H9 (cell line): ENCODE results near the gene SHTN1. TPM values are rescaled to one million over a fixed set of nuclear protein-coding genes. Genes with fewer than 3 reads are reported as not detected.

Source experiments
- DNase-seq: peaks from one replicate; pipeline ENCODE4 v3.0.0-alpha.2; 2017
- H2AFZ ChIP-seq: one replicate; pipeline ENCODE4 v1.6.1; 2013; ENCODE audit warnings: mild to moderate bottlenecking, low read length, control low read depth, moderate library complexity
- H2AK5ac ChIP-seq: 2 replicates; pipeline ENCODE4 v1.6.1; 2013; ENCODE audit warnings: low read length, control low read depth, mixed read lengths; ENCODE audit not compliant: insufficient read length
- H2BK120ac ChIP-seq: one replicate; pipeline ENCODE4 v1.6.1; 2013; ENCODE audit warnings: low read depth, mild to moderate bottlenecking, low read length, control low read depth, inconsistent platforms; ENCODE audit not compliant: poor library complexity, severe bottlenecking
- H2BK12ac ChIP-seq: 2 replicates; pipeline ENCODE4 v1.6.1; 2013; ENCODE audit warnings: low read length, control low read depth, mixed read lengths, low read depth; ENCODE audit not compliant: insufficient read length
- H2BK15ac ChIP-seq: 2 replicates; pipeline ENCODE4 v1.6.1; 2013; ENCODE audit warnings: low read depth, low read length, control low read depth
- H2BK20ac ChIP-seq: one replicate; pipeline ENCODE4 v1.6.1; 2013; ENCODE audit warnings: low read depth, mild to moderate bottlenecking, low read length, control low read depth, inconsistent platforms; ENCODE audit not compliant: poor library complexity, severe bottlenecking
- H2BK5ac ChIP-seq: 2 replicates; pipeline ENCODE4 v1.6.1; 2013; ENCODE audit warnings: low read length, control low read depth, mixed read lengths; ENCODE audit not compliant: insufficient read length
- H3K14ac ChIP-seq: 2 replicates; pipeline ENCODE4 v1.6.1; 2013; ENCODE audit warnings: low read length, control low read depth; ENCODE audit not compliant: insufficient read depth
- H3K18ac ChIP-seq: 2 replicates; pipeline ENCODE4 v1.6.1; 2013; ENCODE audit warnings: low read depth, mild to moderate bottlenecking, mixed read lengths, low read length, control low read depth; ENCODE audit not compliant: insufficient read length
- H3K23ac ChIP-seq: 2 replicates; pipeline ENCODE4 v1.6.1; 2013; ENCODE audit warnings: low read length, control low read depth, mixed read lengths, low read depth; ENCODE audit not compliant: insufficient read length
- H3K23me2 ChIP-seq: 2 replicates; pipeline ENCODE4 v1.6.1; 2013; ENCODE audit warnings: low read depth, mild to moderate bottlenecking, mixed read lengths, low read length, control low read depth; ENCODE audit not compliant: insufficient read length, poor library complexity, severe bottlenecking
- H3K27ac ChIP-seq: 2 replicates; pipeline ENCODE4 v1.5.1; 2013; ENCODE audit warnings: low read length, control low read depth, mixed read lengths, low read depth; ENCODE audit not compliant: insufficient read length
- H3K27me3 ChIP-seq: 2 replicates; pipeline ENCODE4 v1.6.1; 2013; ENCODE audit warnings: low read length, control low read depth, inconsistent platforms; ENCODE audit not compliant: insufficient read depth
- H3K4ac ChIP-seq: 2 replicates; pipeline ENCODE4 v1.6.1; 2013; ENCODE audit warnings: low read depth, mild to moderate bottlenecking, control low read depth, inconsistent platforms, low read length, moderate library complexity
- H3K4me1 ChIP-seq: 2 replicates; pipeline ENCODE4 v1.6.1; 2013; ENCODE audit warnings: low read length, control low read depth, inconsistent platforms; ENCODE audit not compliant: insufficient read depth
- H3K4me2 ChIP-seq: 2 replicates; pipeline ENCODE4 v1.6.1; 2013; ENCODE audit warnings: low read length, control low read depth, mixed read lengths; ENCODE audit not compliant: insufficient read length, insufficient read depth
- H3K56ac ChIP-seq: 2 replicates; pipeline ENCODE4 v1.6.1; 2013; ENCODE audit warnings: low read depth, mild to moderate bottlenecking, mixed read lengths, low read length, control low read depth; ENCODE audit not compliant: insufficient read length
- H3K79me1 ChIP-seq: 2 replicates; pipeline ENCODE4 v1.6.1; 2013; ENCODE audit warnings: low read depth, mild to moderate bottlenecking, moderate library complexity, low read length, control low read depth, inconsistent platforms; ENCODE audit not compliant: insufficient read depth, poor library complexity, severe bottlenecking
- H3K79me2 ChIP-seq: 2 replicates; pipeline ENCODE4 v1.6.1; 2013; ENCODE audit warnings: low read length, control low read depth, inconsistent platforms; ENCODE audit not compliant: insufficient read depth
- H3K9ac ChIP-seq: 2 replicates; pipeline ENCODE4 v1.6.1; 2013; ENCODE audit warnings: low read length, control low read depth, mixed read lengths; ENCODE audit not compliant: insufficient read length; ENCODE audit errors: extremely low read depth
- H3K9me3 ChIP-seq: one replicate; pipeline ENCODE4 v1.6.1; 2013; ENCODE audit warnings: low read depth, low read length, inconsistent platforms; ENCODE audit not compliant: control insufficient read depth
- H3T11ph ChIP-seq: one replicate; pipeline ENCODE4 v1.6.1; 2013; ENCODE audit warnings: mild to moderate bottlenecking, low read length, control low read depth, inconsistent platforms
- H4K20me1 ChIP-seq: one replicate; pipeline ENCODE4 v1.6.1; 2013; ENCODE audit not compliant: control insufficient read depth, insufficient read length, insufficient read depth
- H4K5ac ChIP-seq: 2 replicates; pipeline ENCODE4 v1.6.1; 2013; ENCODE audit warnings: low read depth, mild to moderate bottlenecking, mixed read lengths, low read length, control low read depth; ENCODE audit not compliant: insufficient read length
- H4K8ac ChIP-seq: replicated peaks from 2 replicates; pipeline ENCODE4 v1.6.1; 2013; ENCODE audit warnings: low read length, control low read depth, mixed read lengths, low read depth; ENCODE audit not compliant: insufficient read length
- H4K91ac ChIP-seq: 2 replicates; pipeline ENCODE4 v1.6.1; 2013; ENCODE audit warnings: low read depth, mild to moderate bottlenecking, moderate library complexity, mixed read lengths, low read length, control low read depth; ENCODE audit not compliant: insufficient read length
- H3K27ac Mint-ChIP-seq, 3 experiments: 2 replicates in 2 of 3; 3 replicates in 1 of 3; pipeline ENCODE4 v1.8.0; 2020 to 2021; ENCODE audit warnings: mixed read lengths in 3 of 3, mild to moderate bottlenecking in 1 of 3, moderate library complexity in 1 of 3
- H3K27me3 Mint-ChIP-seq: 2 replicates; pipeline ENCODE4 v1.8.0; 2021; ENCODE audit warnings: low read depth, mild to moderate bottlenecking, moderate library complexity, mixed read lengths
- H3K36me3 Mint-ChIP-seq, 3 experiments: 2 replicates in 2 of 3; 3 replicates in 1 of 3; pipeline ENCODE4 v1.8.0; 2020 to 2021; ENCODE audit warnings: low read depth in 3 of 3, mixed read lengths in 3 of 3; ENCODE audit not compliant: insufficient read depth in 1 of 3
- H3K4me1 Mint-ChIP-seq, 2 experiments: 2 replicates each; pipeline ENCODE4 v1.8.0; 2020; ENCODE audit warnings: mixed read lengths in 2 of 2
- H3K4me3 Mint-ChIP-seq, 2 experiments: 2 replicates in 1 of 2; 3 replicates in 1 of 2; pipeline ENCODE4 v1.8.0; 2020 to 2021; ENCODE audit warnings: mild to moderate bottlenecking in 2 of 2, mixed read lengths in 2 of 2, moderate library complexity in 1 of 2
- H3K9me3 Mint-ChIP-seq, 2 experiments: 2 replicates in 1 of 2; 3 replicates in 1 of 2; pipeline ENCODE4 v1.8.0; 2020; ENCODE audit warnings: mild to moderate bottlenecking in 2 of 2, mixed read lengths in 2 of 2, moderate library complexity in 1 of 2
- WGBS: extraction: QIAGEN DNeasy Blood & Tissue Kit; methylation state at CpG from one replicate; pipeline ENCODE4 v1.1.7; 2013; ENCODE audit warnings: missing lambda C conversion rate, low lambda C conversion rate, mixed read lengths; ENCODE audit not compliant: insufficient read length; ENCODE audit errors: extremely low coverage; 5-methylcytosine and 5-hydroxymethylcytosine counted together
- total RNA-seq: library from RNA; stranded (reverse); gene quantifications from 2 replicates; pipeline ENCODE4 v1.2.1, GENCODE V29; 2021
- TF ChIP-seq, protein P1 (sequence below): fragments of 200-600 bp; sonication (generic); conservative IDR thresholded peaks from 3 replicates; pipeline ENCODE4 v1.8.0; 2021; ENCODE audit warnings: antibody characterized with exemption, mild to moderate bottlenecking

SHTN1 gene
- total RNA-seq, 1 experiment from 2014 or later, result 22.1 TPM

DNA sequence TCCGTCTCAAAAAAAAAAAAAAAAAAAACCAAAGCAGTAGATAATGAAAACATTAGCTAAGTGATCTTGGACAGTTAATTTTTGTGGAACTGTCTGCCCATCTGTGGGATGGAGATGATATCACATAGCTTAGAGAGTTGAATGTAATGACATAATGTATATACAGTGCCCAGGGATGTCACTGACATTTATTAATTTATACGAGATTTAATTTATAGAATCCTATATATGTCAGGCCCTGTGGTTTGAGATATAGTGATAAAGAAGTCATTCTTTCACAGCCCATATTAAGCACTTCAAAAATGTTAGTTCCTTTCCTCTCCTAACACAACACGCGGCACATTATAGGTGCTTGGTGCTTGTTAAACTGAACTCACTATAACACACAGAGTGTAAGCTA is 151.7 kb downstream of the SHTN1 start:
- H2BK20ac ChIP-seq, result no peak overlapping the region
- H3K9me3 ChIP-seq, result no peaks in the 10 kb centered on the region
- no peak overlapping the region for H2BK12ac ChIP-seq
- H4K8ac ChIP-seq, result no peak overlapping the region
- no peak overlapping the region for H3K9ac ChIP-seq
- H2BK15ac ChIP-seq, result no peak overlapping the region
- H3K27ac ChIP-seq, result no peak overlapping the region
- peaks cover 3% of the 10 kb centered on the region; the same call in 1 of the 2 replicates for H3K4me1 ChIP-seq
- no peak overlapping the region for H2AK5ac ChIP-seq
- Mint-ChIP-seq H3K4me3 (no peak overlapping the region), H3K36me3 (peaks cover 0 to 6% (median 4%) of the 10 kb centered on the region in 3 experiments; a peak in 3 of 7 replicates), H3K9me3 (peaks cover 0 to 8% of the 10 kb centered on the region in 2 experiments; a peak in 2 of 5 replicates), H3K27ac (no peak overlapping the region), H3K27me3 (peaks cover 25% of the 10 kb centered on the region), H3K4me1 (peaks cover 14% of the 10 kb centered on the region in 2 experiments)
- H4K20me1 ChIP-seq, result no peaks in the 10 kb centered on the region
- no peak overlapping the region for H3K18ac ChIP-seq
- H4K5ac ChIP-seq, result no peak overlapping the region
- TF ChIP-seq, protein P1, sequence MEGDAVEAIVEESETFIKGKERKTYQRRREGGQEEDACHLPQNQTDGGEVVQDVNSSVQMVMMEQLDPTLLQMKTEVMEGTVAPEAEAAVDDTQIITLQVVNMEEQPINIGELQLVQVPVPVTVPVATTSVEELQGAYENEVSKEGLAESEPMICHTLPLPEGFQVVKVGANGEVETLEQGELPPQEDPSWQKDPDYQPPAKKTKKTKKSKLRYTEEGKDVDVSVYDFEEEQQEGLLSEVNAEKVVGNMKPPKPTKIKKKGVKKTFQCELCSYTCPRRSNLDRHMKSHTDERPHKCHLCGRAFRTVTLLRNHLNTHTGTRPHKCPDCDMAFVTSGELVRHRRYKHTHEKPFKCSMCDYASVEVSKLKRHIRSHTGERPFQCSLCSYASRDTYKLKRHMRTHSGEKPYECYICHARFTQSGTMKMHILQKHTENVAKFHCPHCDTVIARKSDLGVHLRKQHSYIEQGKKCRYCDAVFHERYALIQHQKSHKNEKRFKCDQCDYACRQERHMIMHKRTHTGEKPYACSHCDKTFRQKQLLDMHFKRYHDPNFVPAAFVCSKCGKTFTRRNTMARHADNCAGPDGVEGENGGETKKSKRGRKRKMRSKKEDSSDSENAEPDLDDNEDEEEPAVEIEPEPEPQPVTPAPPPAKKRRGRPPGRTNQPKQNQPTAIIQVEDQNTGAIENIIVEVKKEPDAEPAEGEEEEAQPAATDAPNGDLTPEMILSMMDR, result no peak
- no peak overlapping the region for H3K23ac ChIP-seq
- no peaks in the 10 kb centered on the region for H3K27me3 ChIP-seq
- no peak overlapping the region for H2BK120ac ChIP-seq
- no peak overlapping the region for H2BK5ac ChIP-seq
- no peak overlapping the region for H3K14ac ChIP-seq
- WGBS, result no CpG with 5 or more reads among the region's 4 CpGs
- DNase-seq, result no peak
- H3K79me1 ChIP-seq, result no peaks in the 10 kb centered on the region
- no peak overlapping the region for H3K4ac ChIP-seq
- no peak overlapping the region for H4K91ac ChIP-seq
- no peak overlapping the region for H3K56ac ChIP-seq
- peaks cover 9% of the 10 kb centered on the region for H3K23me2 ChIP-seq
- H2AFZ ChIP-seq, result no peak overlapping the region
- H3K4me2 ChIP-seq, result no peak overlapping the region
- no peak overlapping the region for H3T11ph ChIP-seq
- no peaks in the 10 kb centered on the region for H3K79me2 ChIP-seq
